A549 (cell line): ENCODE data around the gene KRT71.

Experiments
- CTCF ChIP-seq: fragments of >200 bp; sonication (Bioruptor Twin); formaldehyde crosslinking; IDR thresholded peaks from 3 replicates; pipeline ENCODE4 v1.5.1; 2016
- EHMT2 ChIP-seq: fragments of 200-600 bp; sonication (generic); IDR thresholded peaks from 2 replicates; pipeline ENCODE4 v1.6.1; 2016; ENCODE audit warnings: antibody characterized with exemption, low read depth, mild to moderate bottlenecking, moderate library complexity
- MAX ChIP-seq: IDR thresholded peaks from 2 replicates; pipeline ENCODE4 v1.6.1; 2012
- REST ChIP-seq: fragments of 200-600 bp; sonication (generic); IDR thresholded peaks from 2 replicates; pipeline ENCODE4 v1.6.1; 2016; ENCODE audit warnings: antibody characterized with exemption, mild to moderate bottlenecking, moderate library complexity

GRCh38 chr12:52524898-52525591 is 27.9 kb downstream of the KRT71 start:
- no peak for TF ChIP-seq REST
- TF ChIP-seq CTCF = no peak
- no peak for TF ChIP-seq MAX
- no peak for TF ChIP-seq EHMT2
